Glutamatergic neuron (in vitro differentiated cells): ENCODE results near the gene SLC43A2. TPM values are rescaled to one million over a fixed set of nuclear protein-coding genes. Genes with fewer than 3 reads are reported as not detected.

Experiments used
- DNase-seq: peaks from one replicate; pipeline ENCODE4 v3.0.0; 2022
- H3K27ac Mint-ChIP-seq: one replicate; pipeline ENCODE4 v1.8.0; 2020; ENCODE audit warnings: mild to moderate bottlenecking, mixed read lengths, inconsistent platforms; ENCODE audit not compliant: unreplicated experiment
- H3K27me3 Mint-ChIP-seq: one replicate; pipeline ENCODE4 v1.8.0; 2020; ENCODE audit warnings: mild to moderate bottlenecking, moderate library complexity, mixed read lengths, inconsistent platforms; ENCODE audit not compliant: unreplicated experiment
- H3K36me3 Mint-ChIP-seq: one replicate; pipeline ENCODE4 v1.8.0; 2020; ENCODE audit warnings: mild to moderate bottlenecking, mixed read lengths, inconsistent platforms; ENCODE audit not compliant: unreplicated experiment
- H3K4me1 Mint-ChIP-seq: one replicate; pipeline ENCODE4 v1.8.0; 2020; ENCODE audit warnings: mild to moderate bottlenecking, low read depth, mixed read lengths, inconsistent platforms; ENCODE audit not compliant: unreplicated experiment
- H3K4me3 Mint-ChIP-seq: one replicate; pipeline ENCODE4 v1.8.0; 2020; ENCODE audit warnings: mild to moderate bottlenecking, mixed read lengths, inconsistent platforms; ENCODE audit not compliant: unreplicated experiment
- H3K9me3 Mint-ChIP-seq: one replicate; pipeline ENCODE4 v1.8.0; 2020; ENCODE audit warnings: mild to moderate bottlenecking, moderate library complexity, mixed read lengths, inconsistent platforms; ENCODE audit not compliant: unreplicated experiment
- CTCF ChIP-seq: fragments of 200-600 bp; sonication (generic); IDR thresholded peaks from one replicate; pipeline ENCODE4 v1.5.0; 2021; ENCODE audit not compliant: partially characterized antibody, unreplicated experiment
- total RNA-seq: library from RNA; stranded (reverse); fragmentation: NEBNext Ultra II Directional; extraction: Animal tissue kit (Norgen Biotek cat#: 25700); gene quantifications from one replicate; pipeline ENCODE4 v1.2.1, GENCODE V29; 2021; ENCODE audit not compliant: unreplicated experiment

SLC43A2 gene
- total RNA-seq, 1 donor from 2014 or later = 31.3 TPM

GRCh38 chr17:1643293-1643998, 14.8 kb upstream of the SLC43A2 start:
- H3K4me1 Mint-ChIP-seq = peaks cover 20% of the 10 kb centered on the region
- H3K36me3 Mint-ChIP-seq = no peaks in the 10 kb centered on the region
- peaks cover 5% of the 10 kb centered on the region for H3K9me3 Mint-ChIP-seq
- no peak overlapping the region for H3K4me3 Mint-ChIP-seq
- peaks cover 10% of the 10 kb centered on the region for H3K27me3 Mint-ChIP-seq
- TF ChIP-seq CTCF = peak; percentile 20
- peak; percentile 62 for DNase-seq
- no peak overlapping the region for H3K27ac Mint-ChIP-seq

GRCh38 chr17:1641065-1641403, 12.4 kb upstream of the SLC43A2 start:
- no peaks in the 10 kb centered on the region for H3K36me3 Mint-ChIP-seq
- peaks cover 14% of the 10 kb centered on the region for H3K27me3 Mint-ChIP-seq
- peak overlapping the region; percentile 52 for H3K4me3 Mint-ChIP-seq
- H3K4me1 Mint-ChIP-seq = peaks cover 18% of the 10 kb centered on the region
- no peak for DNase-seq
- TF ChIP-seq CTCF = no peak
- peaks cover 10% of the 10 kb centered on the region for H3K9me3 Mint-ChIP-seq
- peak overlapping the region; percentile 38 for H3K27ac Mint-ChIP-seq

DNA sequence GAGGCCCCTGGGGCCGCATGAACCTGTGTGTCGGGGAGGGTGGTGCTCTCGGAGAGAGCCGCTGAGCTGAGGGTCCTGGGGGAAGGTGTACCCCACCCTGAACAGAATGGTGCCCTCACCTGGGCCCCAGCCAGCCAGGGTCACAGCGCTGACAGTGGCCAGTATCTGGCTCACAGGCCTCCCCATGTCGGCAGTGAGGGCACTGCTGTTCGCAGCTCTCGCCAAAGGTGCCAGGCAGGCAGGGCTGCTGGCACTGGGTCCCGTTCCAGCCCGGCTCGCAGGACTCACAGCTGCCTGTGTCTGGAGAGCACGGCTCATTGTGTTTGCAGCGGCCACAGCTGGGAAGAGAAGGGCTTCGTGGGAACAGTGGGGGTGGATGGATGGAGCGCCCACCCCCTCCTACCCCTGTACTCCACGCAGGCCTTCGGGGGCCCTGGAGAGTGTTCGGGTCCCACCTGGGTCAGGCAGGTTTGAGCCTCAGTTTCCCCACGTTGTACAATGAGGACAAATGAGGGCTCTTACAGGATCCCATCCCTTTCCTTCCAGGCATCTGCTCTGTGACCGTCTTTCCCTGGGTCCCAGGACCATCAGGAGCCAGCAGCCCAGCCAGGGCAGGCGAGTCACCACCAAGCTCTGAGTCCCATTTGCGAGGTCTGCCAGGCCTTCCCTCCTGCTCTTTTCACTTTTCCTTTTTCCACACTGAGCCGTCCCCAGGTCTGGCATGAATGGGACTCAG, 11.9 kb upstream of the SLC43A2 start:
- H3K36me3 Mint-ChIP-seq = no peaks in the 10 kb centered on the region
- H3K27me3 Mint-ChIP-seq = peaks cover 14% of the 10 kb centered on the region
- DNase-seq = no peak
- H3K27ac Mint-ChIP-seq = peak overlapping the region; percentile 38
- peaks cover 13% of the 10 kb centered on the region for H3K4me1 Mint-ChIP-seq
- H3K9me3 Mint-ChIP-seq = peaks cover 10% of the 10 kb centered on the region
- H3K4me3 Mint-ChIP-seq = peak overlapping the region; percentile 52
- no peak for TF ChIP-seq CTCF

DNA sequence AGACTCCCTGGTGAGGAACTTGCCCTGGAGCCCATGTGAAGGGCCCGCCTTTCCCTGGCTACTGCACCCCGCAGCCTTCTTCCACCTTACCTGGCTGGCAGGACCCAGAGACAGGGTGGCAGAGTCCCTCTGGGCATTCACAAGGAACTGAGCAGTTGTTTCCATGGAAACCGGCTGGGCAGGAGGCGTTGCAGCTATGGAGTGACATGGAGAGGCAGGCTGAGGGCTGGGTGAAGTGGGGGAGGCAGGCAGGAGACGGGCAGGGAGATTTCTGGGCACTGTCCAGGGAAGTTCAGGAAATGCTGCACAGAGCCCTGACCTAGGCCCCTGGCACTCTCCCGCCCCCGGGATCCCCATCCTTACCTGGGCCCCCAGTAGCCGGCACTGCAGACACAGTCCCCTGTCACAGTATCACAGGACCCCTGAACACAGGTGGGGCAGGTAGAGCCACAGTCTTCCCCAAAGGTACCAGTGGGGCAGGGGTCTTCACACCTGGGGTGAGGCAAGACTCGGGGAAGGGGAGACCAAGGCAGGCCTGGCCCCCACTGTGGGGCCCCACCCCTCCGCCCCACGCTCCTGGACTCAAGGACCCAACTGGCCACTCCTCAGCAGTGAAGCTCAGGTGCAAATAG, 11.0 kb upstream of the SLC43A2 start:
- Mint-ChIP-seq H3K36me3 (no peaks in the 10 kb centered on the region), H3K4me3 (no peak overlapping the region), H3K27ac (no peak overlapping the region), H3K4me1 (peaks cover 8% of the 10 kb centered on the region), H3K27me3 (peaks cover 14% of the 10 kb centered on the region), H3K9me3 (peaks cover 10% of the 10 kb centered on the region)
- no peak for DNase-seq
- TF ChIP-seq CTCF = no peak
